GM20000 (cell line): ENCODE results near the gene LRRC70.

Experiments
- DNase-seq: peaks from one replicate; pipeline ENCODE4 v3.0.0; 2012; ENCODE audit warnings: low spot score
- CTCF ChIP-seq: IDR thresholded peaks from 2 replicates; pipeline ENCODE4 v1.5.1; 2012; ENCODE audit warnings: mild to moderate bottlenecking, control low read depth; ENCODE audit errors: extremely low read depth, missing control alignments

Gene LRRC70

DNA sequence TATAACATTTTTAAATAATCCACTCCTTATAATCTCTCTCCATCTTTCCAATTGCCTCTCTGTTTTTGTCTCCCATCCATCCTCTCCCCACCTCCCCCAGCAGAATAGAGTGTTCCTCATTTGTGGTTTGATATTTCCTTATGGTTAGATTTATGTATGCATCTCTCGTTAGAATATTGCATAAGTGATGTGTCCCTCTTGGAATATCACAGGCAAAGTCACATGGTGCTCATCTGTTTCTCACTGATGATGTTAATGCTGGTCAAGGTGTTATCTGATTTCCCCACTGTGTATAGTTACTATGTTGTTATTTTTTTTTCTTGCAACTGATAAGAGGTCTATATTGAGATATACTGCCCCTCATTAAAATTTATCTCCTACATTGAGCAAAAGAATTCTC lies 3.1 kb upstream of the LRRC70 start:
- no peak for DNase-seq
- no peak for TF ChIP-seq CTCF

DNA sequence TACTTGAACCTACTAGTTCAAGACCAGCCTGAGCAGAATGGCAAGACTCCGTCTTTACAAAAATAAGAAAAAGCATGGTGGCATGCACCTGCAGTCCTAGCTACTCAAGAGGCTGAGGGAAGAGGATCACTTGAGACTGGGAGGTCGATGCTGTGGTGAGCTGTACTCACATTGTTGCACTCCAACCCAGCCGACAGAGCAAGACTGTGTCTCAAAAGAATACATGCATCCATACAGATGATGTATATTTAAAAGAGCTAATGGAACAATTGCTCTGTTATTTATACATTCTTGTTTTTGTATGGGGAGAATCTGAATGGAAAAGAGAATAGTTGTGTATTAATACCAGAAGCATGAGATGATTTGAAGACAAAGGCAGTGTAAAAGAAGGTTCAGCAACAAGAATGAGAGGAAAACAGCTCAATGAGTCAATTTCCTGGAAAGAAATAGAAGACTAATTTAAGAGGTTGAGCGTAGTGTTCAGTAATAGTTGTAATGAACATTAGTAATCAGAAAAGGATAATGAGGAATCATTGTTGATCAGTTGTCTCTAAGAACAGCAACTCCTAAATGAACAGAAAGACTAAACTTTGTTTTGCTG lies 1.9 kb upstream of the LRRC70 start:
- no peak for TF ChIP-seq CTCF
- no peak for DNase-seq

DNA sequence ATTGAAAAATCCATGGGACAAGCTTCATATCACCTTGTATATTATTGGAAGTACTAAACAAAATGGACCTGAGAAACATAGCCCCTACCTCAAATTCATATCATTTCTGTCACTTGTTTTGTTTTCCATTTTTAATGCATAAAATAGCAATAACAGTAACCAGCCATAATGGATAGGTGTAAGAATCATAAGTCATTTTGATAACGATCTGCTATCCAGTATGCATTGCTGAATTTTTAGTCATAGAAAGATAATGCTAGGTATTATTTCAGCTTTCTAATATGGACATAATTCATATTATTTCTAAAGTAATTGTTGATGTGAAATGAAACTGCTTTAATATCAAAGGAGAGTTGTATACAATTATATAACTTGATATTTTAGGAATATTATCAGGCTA lies 1.1 kb upstream of the LRRC70 start:
- TF ChIP-seq CTCF: no peak
- DNase-seq: no peak

GRCh38 chr5:62579761-62580160 lies 1.1 kb downstream of the LRRC70 start:
- TF ChIP-seq CTCF: no peak
- no peak for DNase-seq

DNA sequence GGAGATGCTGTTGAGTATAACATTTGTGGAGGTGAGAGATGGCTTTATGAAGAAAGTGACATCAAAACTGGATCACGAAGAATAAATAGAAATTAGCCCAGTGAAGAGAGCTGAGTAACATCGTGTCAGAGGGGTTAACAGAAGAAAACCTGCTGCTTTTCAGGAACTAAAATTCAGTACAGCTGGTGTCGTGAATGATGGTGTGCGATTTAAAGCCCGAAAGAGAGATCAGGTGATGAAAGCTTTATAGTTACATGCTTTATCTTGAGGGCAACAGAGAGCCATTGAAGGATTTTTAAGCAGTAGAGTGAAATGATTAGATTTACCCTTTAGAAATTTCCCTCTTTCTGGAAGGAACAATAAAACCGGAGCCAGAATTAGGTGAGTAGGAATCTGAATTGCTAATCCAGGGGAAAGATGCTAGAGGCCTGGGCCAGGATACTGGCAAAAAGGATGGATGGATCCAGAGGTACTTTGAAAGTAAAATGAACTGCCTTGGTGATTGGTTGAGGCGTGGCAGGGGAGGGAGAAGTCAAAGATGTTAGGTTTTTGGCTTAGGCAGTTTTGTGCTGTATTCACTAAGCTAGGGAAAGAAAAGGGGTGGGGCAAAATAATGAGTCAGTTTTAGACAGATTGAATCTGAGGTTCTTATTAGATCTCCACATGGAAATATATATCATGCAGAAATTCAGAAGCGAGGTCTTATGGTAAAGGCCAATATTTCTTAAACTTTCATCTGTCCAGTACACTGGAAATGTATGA lies 3.4 kb downstream of the LRRC70 start:
- no peak for TF ChIP-seq CTCF

GRCh38 chr5:62584391-62584790 lies 5.8 kb downstream of the LRRC70 start:
- no peak for TF ChIP-seq CTCF
- no peak for DNase-seq

More for the DNA sequence above, 3.4 kb downstream of the LRRC70 start:
- DNase-seq: no peak

- DNase-seq: no peak
- no peak for TF ChIP-seq CTCF
Observed at GRCh38 chr5:62585306-62585705, 6.7 kb downstream of the LRRC70 start.
